Stimulated activated CD8-positive, alpha-beta memory T cell treated with anti-CD3 and anti-CD28 coated beads, Interleukin-12 subunit alpha, Interleukin-12 subunit beta, amount 100 ng/mL, for 24 hours (primary cell): ENCODE data around the gene CD200R1.

Experiments
- DNase-seq: peaks from one replicate; pipeline ENCODE4 v3.0.0-alpha.2; 2020; ENCODE audit errors: extremely low read depth

Gene CD200R1, protein sequence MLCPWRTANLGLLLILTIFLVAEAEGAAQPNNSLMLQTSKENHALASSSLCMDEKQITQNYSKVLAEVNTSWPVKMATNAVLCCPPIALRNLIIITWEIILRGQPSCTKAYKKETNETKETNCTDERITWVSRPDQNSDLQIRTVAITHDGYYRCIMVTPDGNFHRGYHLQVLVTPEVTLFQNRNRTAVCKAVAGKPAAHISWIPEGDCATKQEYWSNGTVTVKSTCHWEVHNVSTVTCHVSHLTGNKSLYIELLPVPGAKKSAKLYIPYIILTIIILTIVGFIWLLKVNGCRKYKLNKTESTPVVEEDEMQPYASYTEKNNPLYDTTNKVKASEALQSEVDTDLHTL

DNA sequence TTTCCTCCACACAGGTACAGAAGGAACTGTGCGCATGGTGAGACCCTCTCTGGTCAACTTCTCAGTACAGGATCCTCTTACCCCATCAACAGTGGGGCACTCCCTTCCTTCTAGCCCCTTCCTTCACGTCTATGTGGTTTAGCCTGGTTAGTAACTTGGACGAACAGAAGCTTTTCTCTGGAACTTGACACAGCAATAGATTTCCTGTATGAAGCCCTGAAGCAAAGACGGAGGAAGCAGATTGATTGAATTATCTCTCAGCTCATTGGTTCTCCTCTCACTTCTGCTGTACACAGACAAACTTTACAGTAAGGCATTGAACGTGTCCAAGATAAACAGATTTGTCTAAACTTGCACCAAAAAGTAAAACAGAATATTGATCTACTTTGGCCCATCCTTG is at the start of gene CD200R1:
CD200R1 (minus strand) TSS at position 210 of the 400 bp plus-strand sequence. CDS start 246 bp downstream, outside the sequence.
- no peak for DNase-seq

DNA sequence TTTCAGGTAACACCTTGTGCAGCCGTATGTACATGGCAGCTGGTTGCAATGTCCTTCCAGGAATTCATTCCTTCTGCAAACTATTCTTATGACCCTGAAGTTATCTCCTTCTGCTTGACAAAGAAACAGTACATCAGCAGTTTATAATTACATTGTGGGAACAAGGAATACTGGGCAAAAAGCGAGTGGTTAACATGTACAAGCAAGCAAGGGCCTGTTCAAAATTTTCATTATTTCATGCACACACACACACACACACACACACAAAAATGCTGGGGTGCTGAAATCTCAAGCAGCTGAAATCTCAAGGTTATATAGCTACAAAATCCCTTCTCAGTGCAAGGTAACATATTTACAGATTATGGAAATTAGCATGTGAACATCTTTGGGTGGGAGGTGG is 46.6 kb upstream of the CD200R1 start:
- DNase-seq: no peak

DNA sequence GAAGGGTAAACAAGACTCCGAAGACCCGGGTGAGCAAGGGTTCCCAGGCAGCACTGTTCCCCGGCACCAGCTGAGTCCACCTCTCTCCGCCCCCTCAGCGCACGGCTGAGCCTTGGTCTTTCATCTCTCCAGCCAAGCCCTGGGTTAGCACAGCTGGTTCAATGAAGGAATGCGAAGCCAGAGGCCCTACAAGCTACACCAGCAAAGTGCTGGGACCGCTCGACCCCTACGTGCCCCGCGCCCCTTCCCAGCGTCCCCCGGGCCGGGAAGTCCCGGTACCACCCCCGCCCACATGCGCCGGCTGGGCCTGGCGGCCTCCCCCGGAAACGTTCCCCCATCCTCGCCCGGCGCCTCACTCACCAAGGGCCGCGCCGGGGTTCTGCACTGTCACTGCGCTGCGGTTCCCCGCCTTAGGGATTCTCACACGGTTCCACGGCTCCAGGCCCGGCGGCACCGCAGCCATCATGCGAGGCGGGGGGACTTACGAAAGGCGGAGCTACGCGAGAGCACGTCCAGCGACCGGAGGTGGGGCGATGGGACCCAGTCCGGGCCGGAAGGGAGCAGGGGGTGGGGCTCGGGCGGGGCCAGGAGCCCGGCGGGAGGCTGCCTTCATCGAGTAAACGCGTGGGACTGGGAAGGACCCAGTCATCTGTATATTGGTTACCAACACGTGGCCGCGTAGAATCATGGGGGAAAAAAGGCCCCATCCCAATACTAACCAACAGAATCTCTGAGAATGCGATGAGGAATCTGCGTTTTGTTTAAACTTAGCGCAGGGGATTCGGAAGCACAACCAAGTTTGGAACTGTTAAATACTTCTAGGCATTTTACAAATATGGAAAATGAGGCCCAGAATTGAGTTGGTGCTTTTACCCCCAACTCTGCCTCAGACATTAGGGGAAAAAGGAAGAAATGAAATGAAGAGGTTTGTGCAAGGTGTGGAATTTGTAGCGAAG is 44.6 kb upstream of the CD200R1 start:
- peak; percentile 76 for DNase-seq

DNA sequence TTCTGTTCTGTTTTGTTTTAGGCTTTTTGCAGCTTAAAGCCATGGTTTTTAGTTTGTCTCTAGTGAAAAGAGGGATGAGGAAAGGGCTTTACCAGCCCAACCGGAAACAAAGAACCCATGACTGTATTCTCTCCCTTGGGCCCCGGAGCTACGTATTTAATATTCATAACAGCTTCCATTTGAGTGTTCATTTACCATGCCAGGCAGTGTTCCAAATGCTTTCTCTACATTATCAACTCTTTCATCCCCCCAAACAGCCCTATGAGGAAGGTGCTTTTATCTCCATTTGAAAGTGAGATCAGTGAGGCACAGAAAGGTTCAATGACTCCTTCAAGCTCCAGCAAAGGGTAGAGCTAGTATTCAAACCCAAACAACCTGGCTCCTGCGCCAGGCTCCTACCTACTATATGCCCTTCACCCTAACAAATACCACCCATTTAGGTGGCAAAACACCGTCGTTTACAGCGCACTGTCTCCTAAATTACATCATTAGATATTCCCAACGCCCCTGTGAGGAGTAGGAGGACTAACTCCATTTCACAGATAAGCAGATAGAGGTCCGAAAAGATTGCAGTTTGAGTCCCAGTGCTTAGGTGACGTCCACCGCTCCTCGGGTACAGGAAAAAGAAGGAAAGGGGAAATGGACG is 43.8 kb upstream of the CD200R1 start:
- DNase-seq: no peak

DNA sequence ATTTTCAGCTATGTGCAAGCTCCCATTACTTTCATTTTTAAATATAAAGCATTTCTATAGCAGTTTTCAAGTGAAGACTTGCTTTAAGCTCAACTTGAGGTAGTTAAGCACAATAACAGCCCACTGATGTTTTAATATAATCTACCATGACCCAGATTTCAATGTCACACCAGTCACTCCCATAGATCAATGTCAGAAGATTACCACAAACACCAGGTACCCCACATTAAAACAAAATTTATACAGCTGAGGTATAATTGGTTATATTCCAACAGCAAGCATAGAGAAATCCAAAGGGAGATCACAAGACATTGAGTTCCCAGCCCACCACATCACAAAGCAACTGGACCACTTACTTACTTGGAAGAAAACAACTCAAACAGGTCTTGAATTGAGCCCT is 38.7 kb upstream of the CD200R1 start:
- no peak for DNase-seq

DNA sequence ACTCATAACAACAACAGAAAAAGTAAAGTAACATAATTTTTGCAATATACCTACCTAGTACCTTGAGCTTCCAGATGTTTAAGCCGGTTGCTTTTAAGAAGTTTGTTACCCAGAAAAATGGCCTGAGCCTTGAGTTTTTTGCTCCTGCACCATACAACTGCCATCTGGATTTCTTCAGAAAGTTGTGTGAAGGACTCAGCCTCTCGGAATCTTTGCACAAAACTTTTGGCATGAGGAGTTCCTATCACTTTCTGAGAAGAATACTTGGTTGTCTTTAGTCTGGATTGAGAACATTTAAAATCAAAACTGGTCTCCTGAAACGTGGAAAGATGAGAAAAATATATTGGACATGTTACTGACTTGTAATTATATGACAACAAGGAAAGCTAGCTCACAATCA is 33.2 kb upstream of the CD200R1 start:
- no peak for DNase-seq

DNA sequence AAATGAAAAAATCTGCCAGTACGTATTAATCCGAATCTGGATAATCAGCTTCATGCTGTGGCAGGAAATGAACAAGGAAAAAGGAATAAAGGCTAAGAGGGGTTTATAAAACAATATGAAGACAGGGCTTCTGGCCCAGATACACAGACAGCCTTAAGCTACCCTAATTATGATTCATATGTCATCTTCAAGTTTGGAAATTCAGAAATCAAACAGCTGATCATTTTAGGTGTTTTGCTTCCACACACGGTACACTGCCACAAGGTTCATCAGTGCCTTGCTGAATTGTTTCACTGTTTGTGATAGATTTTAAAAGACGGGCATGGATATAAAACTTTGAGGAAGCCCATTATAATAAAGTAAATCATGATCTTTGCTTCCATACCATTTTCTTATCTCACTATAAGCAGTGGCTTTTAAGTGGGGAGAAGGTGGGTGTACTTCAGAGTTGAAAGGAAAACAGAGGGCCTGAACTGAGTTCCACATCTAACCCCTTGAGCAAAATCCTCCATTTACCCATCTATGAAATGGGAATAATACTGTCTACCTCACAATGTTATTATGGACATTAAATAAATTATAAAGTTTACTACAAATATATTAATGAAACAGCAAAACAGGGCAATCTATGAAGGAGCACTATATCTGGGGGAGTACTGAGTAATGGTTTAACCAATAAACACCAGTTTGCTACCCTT is 31.6 kb upstream of the CD200R1 start:
- no peak for DNase-seq

DNA sequence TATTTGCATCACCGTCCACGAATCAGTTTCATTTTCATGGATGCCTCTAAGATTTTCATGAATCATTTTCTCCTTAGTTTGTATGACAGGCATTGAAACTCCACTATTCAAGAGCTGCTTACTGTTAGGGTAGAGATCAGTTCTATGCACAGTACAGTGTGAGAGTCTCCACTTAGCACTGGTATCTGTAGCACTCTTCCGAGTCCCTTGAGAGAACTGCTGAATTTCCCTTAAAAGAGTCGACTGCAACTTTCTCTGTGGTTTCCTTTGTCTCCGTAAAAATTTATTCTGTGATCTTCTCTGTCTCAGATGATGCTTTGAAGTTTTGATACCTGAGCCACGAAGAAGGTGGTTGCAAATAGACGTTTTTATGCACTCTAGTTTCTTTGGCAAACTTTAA is 30.7 kb upstream of the CD200R1 start:
- DNase-seq: no peak

DNA sequence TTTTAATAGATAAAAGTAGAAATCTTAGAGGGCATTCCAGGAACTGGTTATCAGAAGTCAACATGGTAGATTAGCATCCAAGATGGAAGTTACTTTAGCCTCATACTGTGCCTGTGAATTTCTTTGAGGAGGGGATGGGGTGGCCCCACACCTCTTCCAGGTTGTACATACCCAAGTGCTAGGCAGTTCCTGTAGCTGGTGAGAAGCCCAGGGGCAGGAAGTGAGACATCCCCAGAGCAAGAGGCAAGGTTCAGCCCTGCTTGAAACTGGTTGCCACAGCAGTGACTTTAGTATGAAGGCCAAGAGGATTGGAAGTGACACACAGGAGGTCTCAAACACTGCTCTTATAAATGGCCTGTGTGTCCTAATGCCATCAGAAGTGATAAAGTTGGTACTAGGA is 27.8 kb upstream of the CD200R1 start:
- no peak for DNase-seq

DNA sequence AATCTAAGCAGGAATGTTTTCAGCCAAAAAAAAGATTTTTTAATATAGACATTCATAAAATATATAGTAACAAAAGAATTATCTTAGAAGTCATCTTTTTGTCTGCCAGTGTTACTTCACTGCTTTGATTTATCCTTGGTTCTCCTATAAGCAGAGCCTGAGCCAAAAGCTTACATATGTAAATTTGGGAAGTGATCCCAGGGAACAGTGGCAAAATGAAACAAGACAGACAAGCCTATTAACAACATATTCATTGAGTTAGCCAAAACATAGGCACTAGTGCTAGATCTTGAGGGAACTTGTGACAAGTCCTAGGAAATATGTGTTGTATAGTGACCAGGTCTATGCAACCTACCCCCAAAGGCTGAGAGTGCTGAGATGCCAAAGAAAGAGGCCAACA is 27.1 kb upstream of the CD200R1 start:
- DNase-seq: no peak

DNA sequence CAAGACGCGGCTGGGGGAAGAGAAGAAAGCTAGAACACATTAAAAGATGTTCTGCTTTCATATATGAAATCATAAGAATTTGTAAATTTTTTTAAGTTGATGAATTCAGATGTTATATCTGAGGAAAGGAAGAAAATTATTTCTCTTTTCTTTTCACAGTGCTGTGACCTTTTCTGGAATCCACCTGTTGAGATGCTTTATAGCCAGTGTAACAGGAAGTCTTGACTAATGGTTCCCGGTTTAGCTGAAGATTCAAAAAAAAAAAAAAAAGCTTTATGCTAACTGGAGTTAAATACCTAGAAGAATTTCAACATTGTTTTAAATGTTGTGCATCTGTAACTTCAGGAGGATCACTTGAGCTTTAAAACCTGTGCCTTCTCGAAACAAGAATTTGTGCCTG is 25.8 kb upstream of the CD200R1 start:
- DNase-seq: no peak

DNA sequence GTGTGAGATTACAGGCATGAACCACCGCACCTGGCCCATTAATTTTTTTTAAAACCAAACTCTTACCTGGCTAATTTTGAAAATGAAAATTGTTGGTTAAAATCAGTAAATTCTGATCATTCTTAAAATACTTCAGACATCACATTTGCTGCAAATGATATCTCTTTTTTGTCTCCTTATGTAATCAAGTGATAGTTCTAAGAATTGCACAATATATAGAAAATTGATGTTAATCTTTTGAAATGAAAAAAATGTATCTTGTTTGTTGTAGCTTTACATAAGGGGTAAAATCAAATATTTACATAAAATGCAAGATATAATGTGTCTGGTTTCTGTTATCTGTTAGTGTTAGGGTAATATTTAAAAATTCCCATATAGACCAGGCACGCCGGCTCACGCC is 20.9 kb upstream of the CD200R1 start:
- DNase-seq: no peak

DNA sequence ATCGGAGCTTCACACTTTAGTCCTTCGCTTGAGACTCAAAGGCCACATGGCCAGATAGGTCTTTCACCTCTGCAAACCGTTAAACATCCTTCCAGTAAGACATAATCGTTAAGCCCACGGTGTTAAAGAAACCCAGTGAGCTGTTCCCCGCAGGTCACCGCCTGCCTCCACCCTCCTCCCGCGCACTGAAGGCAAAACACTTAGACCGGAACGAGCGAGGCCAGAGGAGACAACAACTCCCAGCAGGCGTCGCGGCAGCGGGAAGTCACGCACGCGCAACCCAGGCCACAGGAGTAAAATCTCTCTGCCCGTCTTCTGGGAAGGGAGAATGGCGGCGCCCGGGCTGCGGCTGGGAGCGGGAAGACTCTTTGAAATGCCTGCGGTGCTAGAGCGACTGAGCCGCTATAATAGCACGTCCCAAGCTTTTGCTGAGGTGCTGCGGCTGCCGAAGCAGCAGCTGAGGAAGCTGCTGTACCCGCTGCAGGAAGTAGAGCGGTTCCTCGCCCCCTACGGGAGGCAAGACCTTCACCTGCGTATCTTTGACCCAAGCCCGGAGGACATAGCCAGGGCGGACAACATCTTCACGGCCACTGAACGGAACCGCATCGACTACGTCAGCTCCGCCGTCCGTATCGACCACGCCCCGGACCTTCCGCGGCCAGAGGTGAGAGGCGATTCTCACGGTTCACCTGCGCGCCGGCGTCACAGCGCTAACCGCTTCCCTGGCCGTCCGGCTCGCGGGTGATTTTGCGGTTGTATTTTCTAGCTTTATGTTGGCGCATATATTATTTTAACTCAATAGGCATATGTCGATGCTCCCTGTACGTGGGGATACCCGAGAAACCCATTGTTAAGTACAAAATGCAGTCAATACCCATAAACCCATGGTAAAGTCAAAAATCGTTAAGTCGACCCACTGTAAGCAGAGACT is 16.0 kb upstream of the CD200R1 start, which contains the start of gene GTPBP8:
GTPBP8 (plus strand) TSS at position 313 of the 931 bp plus-strand sequence; CDS start at position 329, 16 bp downstream.
- peak; percentile 73 for DNase-seq

DNA sequence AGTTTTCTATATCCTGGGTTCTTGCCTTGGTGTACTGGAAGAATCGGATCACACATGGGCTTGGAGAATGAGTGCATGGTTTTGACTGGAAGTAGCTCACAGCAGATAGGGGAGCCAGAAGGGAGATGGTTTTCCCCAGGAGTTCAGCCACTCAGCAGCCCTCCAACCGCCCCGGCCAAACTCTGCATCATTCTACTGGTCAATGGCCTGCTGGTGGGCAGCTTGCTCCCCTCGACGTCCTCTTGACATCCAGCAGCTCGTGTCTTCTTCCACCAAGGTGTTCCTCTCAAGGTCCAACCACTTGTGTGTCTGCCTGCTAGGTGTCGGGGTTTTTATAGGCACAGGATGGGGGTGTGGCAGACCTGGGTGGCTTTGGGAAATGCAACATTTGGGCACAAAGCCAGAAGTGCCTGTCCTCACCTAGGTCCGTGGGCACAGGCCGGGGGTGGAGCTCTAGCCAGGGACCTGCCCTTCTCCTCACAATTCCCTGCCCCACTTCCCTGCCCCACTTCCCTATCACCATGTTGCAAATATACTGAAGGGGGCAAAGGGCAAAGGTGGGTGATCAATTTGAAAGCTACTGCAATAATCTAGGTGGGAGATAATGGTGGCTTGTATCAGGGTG is 12.9 kb upstream of the CD200R1 start:
- DNase-seq: no peak

DNA sequence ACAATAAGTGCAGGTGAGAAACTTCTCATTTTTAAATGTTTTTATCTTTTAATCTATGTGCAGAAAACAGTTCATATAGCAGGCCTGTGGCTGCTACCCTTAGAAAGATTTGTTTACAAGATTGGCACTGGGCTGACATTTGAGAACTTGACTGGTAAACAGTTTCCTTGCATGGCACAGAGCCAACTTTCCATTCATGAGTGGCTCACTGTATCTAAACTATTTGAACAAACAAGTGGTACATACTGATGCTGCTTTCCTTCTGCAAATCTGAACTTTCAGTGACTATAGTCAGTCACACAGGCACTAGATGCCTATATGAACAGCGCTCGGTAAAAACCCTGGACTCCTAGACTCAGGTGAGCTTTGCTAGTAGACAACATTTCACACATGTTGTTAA is 9.6 kb upstream of the CD200R1 start:
- DNase-seq: no peak

DNA sequence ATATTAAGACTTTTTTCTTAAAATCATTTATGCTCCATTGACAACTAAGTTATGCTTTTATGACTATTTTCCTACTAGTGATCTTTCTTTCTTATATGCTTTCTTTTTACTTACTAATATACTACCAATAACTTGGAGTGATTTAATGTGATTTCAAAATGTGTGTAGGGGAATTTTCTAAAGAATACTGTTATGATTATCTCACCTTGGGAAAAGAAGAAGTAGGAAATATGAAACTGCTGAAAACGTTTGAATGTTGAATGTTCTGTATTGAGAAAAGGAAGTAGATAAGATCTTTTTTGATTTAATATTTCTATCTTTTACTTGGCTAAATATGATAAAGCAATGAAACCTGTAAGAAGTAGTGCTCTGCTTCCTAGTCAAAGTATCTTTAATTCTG is 7.8 kb upstream of the CD200R1 start:
- no peak for DNase-seq

DNA sequence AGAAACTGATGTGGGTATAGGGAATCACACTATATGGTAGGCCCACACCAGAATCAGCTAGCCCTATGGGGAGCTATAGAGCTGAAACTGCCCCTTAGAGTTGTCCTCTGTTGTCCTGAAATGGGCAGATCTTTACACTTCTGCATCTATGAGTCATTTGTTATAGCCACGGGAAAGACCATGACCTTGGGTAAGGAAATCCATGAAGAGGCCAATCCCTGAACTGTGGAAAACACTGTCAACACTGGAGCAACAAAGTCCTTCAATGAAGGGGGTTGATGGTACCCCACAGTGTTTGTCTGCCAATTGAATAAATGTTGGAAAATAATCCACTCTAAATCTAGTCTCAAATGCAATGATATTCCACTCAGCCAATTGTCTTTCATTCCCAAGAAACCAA is 5.2 kb upstream of the CD200R1 start:
- DNase-seq: no peak

DNA sequence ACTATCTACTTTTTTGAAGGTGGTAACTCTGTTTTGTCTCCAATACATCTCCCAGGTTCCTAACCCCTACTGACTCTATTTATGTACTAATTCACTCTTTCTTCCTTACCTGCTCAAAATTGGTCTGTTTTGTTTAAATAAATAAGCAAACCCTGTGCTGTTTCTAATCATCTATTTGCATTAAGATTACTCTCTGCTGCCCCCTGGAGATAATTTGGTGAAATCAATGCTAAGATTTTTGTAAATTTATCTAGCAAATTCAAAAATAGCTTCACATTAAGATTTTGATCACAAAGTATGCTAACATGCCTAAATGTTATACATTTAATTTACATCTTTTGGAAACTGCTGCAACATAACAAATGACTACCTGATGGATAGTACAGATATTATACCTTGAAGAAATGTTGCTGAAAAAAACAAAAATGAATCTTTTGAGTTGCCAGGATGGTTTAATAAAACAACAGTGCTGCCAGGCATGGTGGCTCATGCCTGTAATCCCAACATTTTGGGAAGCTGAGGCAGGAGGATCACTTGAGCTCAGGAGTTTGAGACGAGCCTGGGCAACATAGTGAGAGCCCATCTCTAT is 4.4 kb upstream of the CD200R1 start:
- no peak for DNase-seq

DNA sequence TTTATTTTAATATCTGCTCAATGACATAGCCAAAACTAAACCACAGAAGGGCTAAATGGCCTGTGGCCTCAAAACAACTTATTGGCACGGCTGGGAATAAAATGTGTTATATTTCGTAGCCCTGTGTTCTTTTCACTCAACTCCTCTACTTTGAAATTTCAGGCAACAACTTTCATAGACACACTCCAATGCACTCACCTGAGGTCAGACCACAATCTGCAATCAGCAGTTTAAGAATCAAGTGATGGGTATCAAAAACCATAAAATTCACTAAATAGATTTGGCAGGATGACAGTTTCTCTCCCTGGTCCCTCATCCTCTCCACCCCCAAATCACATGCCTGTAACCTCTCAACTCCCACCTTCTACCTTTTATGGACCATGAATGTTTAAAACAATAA is 2.0 kb upstream of the CD200R1 start:
- DNase-seq: no peak

DNA sequence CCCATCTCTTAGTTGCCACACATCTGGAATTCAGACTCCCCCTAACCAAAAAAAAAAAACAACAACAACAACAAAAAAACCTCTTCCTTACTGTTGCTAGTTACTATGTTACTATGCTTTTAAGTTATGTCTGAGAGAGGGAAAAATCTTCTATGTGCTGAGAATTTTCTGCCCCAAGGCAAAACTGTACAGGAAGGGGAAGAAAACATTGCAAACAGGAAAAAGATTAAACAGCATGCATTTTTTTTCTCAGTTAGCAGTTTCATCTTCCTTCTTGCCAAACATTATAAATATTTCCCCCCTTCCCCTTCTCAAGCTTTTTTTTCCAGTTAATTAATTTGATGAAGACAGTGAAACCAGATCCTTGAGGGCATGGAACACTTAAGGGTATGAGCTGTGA is 1.1 kb upstream of the CD200R1 start:
- DNase-seq: no peak
